HG03439 (cell line): ENCODE results near the gene ASTN2.

ENCODE experiments used
- ATAC-seq: cut with Tn5 transposase; IDR thresholded peaks from one replicate; pipeline ENCODE4 v1.9.1; 2021; ENCODE audit warnings: mild to moderate bottlenecking, moderate library complexity; ENCODE audit not compliant: unreplicated experiment

ASTN2 gene

DNA sequence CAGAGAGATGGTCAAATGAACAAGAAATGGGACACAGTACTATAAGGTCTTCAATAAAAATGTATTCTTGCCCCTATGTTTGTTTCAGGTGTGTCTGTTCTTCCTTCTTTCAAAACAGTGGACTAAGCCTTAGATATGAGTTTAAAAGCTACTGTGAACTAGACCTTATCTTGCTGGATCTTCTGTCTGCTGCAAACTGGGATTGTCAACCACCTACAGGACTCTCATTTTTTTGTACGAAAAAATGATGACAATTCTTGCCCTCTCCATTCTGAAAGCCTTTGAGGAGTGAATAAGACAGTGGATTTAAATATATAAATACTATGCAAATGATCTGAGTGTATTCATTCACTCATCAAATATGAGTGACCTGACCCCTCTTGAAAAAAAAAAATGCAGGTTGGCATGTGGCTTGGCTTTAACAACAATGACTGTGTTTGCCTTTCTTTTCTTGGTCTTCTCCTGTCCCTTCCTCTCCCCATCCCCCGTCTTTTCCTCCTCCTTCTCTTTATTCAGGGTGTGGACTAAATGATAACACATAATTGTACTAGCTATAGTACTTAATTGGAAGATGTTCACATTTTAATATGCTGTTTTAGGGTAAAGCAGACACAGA lies 963.2 kb downstream of the ASTN2 start:
- no peak for ATAC-seq

DNA sequence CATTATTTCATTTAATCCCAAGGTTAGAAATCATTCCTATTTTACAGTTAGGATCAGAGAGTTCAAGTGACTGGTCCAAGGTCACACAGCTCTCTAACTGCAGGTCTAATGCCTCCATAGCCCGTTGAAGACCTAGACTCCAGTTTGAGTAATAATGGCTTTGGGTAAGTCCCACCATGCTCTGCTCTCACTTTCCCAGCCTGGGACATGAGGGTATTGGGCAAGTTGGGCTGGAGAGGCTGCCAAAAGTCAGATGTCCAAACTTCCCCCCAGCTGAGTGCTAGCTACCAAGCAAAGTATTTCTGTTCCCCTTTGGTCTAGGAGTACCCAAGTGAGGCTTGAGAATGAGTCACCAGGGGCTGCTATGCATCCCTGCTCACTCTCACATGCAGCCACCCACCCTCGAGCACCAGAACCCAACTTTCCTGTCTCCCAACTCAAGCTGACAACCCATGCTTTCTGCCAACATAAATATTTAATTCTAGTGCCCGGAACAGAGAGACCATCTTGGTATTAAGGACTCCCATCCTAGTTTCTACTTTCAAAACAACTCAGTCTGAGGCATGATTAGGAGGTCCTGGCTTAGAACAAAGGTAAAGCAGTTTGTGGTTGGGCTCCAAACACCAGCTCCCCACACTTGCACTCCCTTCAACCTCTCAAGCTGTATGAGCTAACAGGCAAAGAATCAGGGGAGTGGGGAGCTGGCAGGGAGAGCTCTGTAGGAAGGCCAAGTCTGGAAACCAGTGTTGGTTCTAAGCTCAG lies 964.3 kb downstream of the ASTN2 start:
- peak; percentile 58 for ATAC-seq

GRCh38 chr9:116449949-116450348 lies 964.9 kb downstream of the ASTN2 start:
- ATAC-seq: no peak

GRCh38 chr9:116448431-116448830 lies 966.4 kb downstream of the ASTN2 start:
- ATAC-seq: no peak

DNA sequence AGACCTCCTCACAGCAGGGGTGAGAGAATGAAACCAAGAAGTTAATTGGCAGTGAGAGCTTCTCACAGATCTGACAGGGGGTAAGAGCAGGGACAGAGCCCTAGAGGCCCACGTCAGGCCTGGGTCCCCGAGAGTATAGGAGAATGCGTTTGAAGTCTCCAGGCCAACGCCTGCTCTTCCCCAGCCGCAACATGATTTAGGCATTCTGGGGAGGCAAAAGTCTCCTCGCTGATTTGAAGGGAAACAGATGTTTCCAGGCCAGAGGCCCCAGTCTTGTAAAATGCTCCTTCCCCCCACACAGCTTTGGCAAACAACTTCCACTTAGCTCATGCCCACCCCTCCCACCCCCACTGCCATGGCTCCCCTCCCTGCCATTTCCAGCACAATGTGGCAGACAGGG lies 966.9 kb downstream of the ASTN2 start:
- ATAC-seq: no peak

GRCh38 chr9:116442528-116442927 lies 972.3 kb downstream of the ASTN2 start:
- ATAC-seq: no peak

- no peak for ATAC-seq
Measured at GRCh38 chr9:116437411-116438370, 977.2 kb downstream of the ASTN2 start.

DNA sequence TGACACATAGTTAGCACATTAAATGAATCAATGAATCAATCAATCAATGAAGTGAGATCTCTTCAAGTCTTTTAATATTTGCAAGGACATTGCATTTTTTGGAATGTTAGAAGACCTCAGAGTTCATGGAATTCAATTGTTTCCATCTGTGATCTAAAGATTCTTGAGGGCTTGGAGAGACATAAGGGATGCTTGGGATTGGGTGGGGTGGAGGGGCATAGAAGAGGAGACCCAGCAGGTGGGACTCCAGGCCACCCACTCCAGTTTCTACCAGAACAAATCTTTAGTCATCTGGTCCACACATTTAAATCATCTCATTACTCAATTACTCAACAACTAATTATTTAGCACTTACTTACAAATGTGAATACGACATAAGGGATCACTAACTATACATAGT lies 978.7 kb downstream of the ASTN2 start:
- no peak for ATAC-seq

DNA sequence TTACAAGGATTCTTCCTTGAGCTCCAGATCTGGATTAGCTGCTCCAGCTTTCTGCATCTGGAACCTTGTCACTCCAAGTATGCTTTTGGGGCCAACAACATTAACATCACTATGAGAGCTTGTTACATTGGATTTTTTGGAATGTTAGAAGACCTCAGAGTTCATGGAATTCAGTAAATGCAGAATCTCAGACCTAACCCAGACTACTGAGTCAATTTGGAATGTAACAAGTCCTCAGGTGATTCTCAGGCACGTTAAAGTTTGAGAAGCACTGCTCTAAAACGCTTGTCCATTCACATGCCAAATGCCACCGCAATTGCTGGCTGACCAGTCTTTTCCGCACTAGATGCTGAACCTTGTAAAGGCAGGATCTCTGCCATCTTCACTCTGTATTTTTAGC lies 979.2 kb downstream of the ASTN2 start:
- ATAC-seq: no peak

- ATAC-seq: no peak
Measured at GRCh38 chr9:116434314-116434713, 980.5 kb downstream of the ASTN2 start.

GRCh38 chr9:116432051-116432450 lies 982.8 kb downstream of the ASTN2 start:
- no peak for ATAC-seq

DNA sequence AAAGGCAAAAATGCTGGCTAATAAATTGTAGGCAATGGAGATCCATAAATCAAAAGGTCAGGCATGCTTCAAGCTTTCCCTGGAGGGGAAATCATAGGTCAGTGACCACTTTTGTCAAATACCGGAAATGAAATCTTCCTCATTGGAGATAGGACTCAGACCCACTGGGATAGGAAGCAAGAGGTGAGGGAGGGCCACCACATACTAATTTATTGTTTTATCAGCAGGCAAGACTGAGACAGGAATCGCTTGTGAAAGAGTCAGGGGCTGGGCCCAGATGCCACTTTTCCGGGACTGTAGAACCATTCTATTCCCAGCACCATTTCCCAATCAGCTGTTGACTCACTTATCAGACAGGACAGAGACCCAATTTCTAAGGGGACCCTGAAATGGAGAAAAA lies 984.0 kb downstream of the ASTN2 start:
- no peak for ATAC-seq

DNA sequence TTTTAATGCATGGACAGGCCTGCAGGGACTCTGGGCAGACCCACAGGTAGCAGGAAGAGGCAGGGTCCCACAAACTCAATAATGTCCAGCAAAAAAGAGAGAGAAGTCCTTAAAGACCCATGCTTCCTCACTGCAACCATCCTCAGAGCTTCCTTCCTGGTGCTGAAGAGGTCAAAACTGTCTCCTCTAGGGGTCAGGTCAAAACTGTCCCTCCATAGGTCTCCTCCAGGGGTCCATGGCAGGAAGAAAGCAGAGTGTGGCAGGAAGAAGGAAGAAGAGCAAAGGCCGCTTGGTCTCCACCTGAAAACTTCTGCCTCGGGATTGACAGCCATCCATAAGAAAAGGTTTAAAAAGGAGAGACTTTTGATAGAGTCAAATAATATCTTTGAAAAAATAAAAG lies 989.6 kb downstream of the ASTN2 start:
- ATAC-seq: no peak

- no peak for ATAC-seq
Measured at GRCh38 chr9:116423149-116423548, 991.7 kb downstream of the ASTN2 start.

DNA sequence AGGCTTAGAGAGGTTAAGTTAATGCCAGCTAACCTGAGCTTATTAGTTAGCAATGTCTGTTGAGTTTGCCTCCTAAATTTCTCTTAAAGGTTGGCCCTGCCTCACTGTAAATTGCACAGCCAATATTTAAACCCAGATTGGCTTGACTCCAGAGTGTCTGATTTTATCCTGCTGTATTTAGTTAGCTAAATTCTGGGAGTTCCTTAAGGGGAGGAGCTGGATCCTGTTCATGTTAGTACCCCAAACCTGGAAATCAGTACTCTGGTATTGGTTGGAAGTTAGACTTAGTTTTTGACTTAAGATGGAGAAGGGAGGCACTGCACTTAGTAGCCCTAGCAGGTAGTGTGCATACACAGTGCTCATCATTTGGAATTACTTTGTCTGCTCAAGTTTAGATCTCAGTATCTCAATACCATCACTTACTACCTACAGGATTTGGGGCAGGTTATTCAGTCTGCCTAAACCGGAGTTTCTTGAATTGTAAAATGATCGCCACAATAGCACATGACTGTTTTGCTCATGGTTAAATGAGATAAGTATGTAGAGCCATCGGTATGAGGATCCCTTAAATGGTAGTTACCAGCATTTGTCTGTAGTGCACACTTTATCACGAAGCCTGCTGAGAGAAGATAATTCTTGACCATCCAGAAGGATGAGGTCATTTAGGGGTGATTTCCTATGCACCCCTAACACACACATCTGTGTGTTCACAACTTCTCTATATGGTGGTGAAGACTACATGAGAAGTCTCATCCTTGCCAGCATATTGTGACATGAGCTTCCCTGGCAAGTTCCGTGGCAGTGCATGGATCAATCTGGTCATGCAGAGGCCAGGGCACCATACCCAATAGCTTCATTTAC lies 992.5 kb downstream of the ASTN2 start:
- ATAC-seq: no peak

DNA sequence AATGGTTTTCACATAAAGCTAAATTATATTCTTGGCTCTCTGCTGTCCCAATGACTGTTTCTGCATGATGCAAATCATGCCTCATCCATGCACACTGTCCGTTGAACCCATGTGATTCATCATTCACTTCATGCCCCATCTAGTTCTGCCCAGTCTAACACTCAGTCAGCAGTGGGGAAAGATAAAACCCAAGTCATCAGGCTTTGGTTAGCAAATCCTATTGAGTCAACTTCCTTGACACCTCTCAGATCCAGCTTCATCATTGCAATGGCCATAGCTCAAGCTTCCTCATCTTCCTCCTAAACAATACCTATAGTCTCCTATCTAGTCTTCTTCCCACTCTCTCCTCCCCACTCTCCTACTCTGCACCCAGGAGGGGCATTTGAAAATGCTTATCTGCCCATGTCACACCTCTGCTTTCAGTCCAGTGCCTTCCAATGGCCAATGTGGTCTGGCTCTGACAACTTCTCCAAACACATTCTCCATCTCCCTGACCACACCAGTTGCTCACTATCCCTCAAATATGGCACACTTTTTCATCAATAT lies 993.8 kb downstream of the ASTN2 start:
- no peak for ATAC-seq

DNA sequence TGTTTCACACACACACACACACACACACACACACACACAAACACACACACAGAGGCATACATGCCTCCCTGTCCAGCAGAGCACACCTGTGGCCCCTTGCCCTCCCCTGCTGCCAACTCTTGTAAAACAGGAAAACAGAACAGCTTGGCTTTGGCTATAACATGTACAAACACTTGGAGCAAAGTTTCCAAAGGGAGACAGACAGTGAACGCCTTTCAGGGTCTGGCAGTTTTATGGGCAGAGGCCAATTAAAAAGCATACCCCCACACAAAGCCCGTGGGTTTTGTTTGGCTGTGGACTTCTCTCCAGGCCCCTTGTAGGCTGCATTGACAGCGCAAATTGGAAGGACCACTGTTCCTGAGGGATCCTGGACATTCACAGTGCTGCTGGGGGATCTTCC lies 995.7 kb downstream of the ASTN2 start:
- no peak for ATAC-seq

- ATAC-seq: no peak
Measured at GRCh38 chr9:116417464-116417863, 997.4 kb downstream of the ASTN2 start.

DNA sequence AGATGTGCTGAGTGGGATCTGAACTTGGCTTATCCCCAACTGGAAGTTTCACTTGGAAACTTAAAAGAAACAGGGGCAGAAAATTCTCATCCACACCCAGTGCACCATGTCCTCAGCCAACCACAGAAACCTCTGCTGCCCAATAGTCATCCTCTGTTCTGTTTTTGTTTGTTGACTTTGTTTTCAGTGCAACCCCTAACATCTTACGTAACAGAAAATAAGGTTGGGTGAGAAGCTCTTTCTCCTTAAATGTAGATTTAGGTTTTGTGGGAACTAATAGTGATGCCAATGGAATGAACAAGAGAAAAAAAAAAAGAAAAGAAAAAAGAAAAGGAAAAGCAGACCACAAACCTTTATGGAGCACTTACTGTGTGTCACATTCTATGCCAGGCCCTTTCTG lies 998.4 kb downstream of the ASTN2 start:
- no peak for ATAC-seq

DNA sequence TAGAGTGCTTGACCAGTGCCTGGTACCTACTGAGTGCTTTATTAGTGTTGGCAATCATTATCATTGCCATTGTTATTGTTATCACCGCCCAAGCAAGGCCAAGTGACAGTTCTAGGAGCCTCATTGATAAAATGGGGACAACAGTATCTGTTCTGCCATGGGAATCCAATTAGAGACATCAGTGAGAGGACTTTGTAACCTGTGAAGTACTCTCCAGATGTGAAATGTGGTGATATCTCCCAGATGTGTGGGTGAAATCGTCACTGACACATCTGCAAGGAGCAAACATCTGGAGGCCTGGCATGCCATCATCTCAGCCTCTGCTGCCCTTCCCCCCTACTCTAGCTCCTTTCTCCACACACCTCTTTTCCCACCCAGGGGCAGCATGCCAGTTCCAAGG lies 1000.5 kb downstream of the ASTN2 start:
- ATAC-seq: no peak
